HUES48 (cell line): ENCODE results near the gene DNAJA1.
"Not testable (repeated sequence)": the region's sequence is repeated elsewhere in the genome, so short reads cannot be mapped to it uniquely, and the experiment has no call there.

Experiments
- H3K27ac ChIP-seq: one replicate; pipeline ENCODE4 v1.7.0; 2013; ENCODE audit warnings: low read depth, low read length, inconsistent platforms
- H3K27me3 ChIP-seq: 2 replicates; pipeline ENCODE4 v1.6.1; 2013; ENCODE audit warnings: mild to moderate bottlenecking, low read length; ENCODE audit not compliant: control insufficient read depth, insufficient read depth
- H3K36me3 ChIP-seq: 2 replicates; pipeline ENCODE4 v1.6.1; 2013; ENCODE audit warnings: low read length; ENCODE audit not compliant: control insufficient read depth, insufficient read depth
- H3K4me1 ChIP-seq: 2 replicates; pipeline ENCODE4 v1.6.1; 2013; ENCODE audit warnings: mild to moderate bottlenecking, low read length; ENCODE audit not compliant: control insufficient read depth, insufficient read depth
- H3K4me3 ChIP-seq: 2 replicates; pipeline ENCODE4 v1.5.1; 2013; ENCODE audit warnings: mild to moderate bottlenecking, low read depth, low read length
- H3K9ac ChIP-seq: 2 replicates; pipeline ENCODE4 v1.6.1; 2013; ENCODE audit warnings: mild to moderate bottlenecking, low read depth, low read length, moderate library complexity
- H3K9me3 ChIP-seq: 2 replicates; pipeline ENCODE4 v1.6.1; 2013; ENCODE audit warnings: low read length; ENCODE audit not compliant: control insufficient read depth, insufficient read depth

The DNAJA1 gene

GRCh38 chr9:33082538-33083326, 57.7 kb downstream of the DNAJA1 start:
- H3K27ac ChIP-seq: no peak overlapping the region

DNA sequence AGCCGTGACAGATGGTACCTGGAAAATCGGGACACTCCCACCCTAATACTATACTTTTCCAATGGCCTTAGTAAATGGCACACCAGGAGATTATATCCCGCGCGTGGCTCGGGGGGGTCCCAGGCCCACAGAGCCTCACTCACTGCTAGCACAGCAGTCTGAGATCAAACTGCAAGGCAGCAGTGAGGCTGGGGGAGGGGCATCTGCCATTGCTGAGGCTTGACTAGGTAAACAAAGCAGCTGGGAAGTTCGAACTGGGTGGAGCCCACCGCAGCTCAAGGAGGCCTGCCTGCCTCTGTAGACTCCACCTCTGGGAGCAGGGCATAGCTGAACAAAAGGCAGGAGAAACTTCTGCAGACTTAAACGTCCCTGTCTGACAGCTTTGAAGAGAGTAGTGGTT, 60.6 kb downstream of the DNAJA1 start:
- not testable (repeated sequence) for H3K9me3 ChIP-seq, H3K27ac ChIP-seq, H3K9ac ChIP-seq, H3K36me3 ChIP-seq, H3K4me1 ChIP-seq, H3K27me3 ChIP-seq, H3K4me3 ChIP-seq

More at GRCh38 chr9:33082538-33083326, 57.7 kb downstream of the DNAJA1 start:
- no peaks in the 10 kb centered on the region for H3K36me3 ChIP-seq
- H3K4me3 ChIP-seq: no peak overlapping the region
- no peak overlapping the region for H3K9ac ChIP-seq
- 0 out of 2 replicates have a peak, but pooled peaks cover 3% of the 10 kb centered on the region for H3K4me1 ChIP-seq
- no peaks in the 10 kb centered on the region for H3K9me3 ChIP-seq
- H3K27me3 ChIP-seq: no peaks in the 10 kb centered on the region
